B cell (primary cell): ENCODE measurements around the gene EIF2AK2. TPM values are rescaled to one million over a fixed set of nuclear protein-coding genes. Genes with fewer than 3 reads are reported as not detected.

Experiments used
- ATAC-seq: fragments of 200-7000 bp; cut with Tn5 transposase; one replicate; pipeline ENCODE4 v1.10.0; 2021; ENCODE audit warnings: low read depth, mild to moderate bottlenecking, moderate number of reproducible peaks, moderate library complexity
- CTCF ChIA-PET: fragments of 350-600 bp; sonication (Branson Sonifier 250); formaldehyde crosslinking; loops from one replicate; lab custom pipeline; 2021; ENCODE audit warnings: antibody characterized with exemption, inconsistent platforms; lab: Charles Lee
- POLR2A ChIA-PET: fragments of 350-600 bp; sonication (Branson Sonifier 250); formaldehyde crosslinking; loops from one replicate; lab custom pipeline; 2021; ENCODE audit warnings: antibody characterized with exemption; lab: Charles Lee
- DNase-seq: peaks from one replicate; pipeline ENCODE4 v3.0.0; 2013
- H2AFZ ChIP-seq: 2 replicates; pipeline ENCODE4 v1.6.1; 2012; ENCODE audit warnings: mild to moderate bottlenecking, low read depth, low read length; ENCODE audit not compliant: insufficient read depth, poor library complexity, severe bottlenecking
- H3K27ac ChIP-seq, 2 donors: 1 replicate in 1 of 2; 2 replicates in 1 of 2; pipeline ENCODE4 v1.5.1; 2012 to 2013; ENCODE audit warnings: low read length in 2 of 2, mild to moderate bottlenecking in 2 of 2, moderate library complexity in 1 of 2
- H3K27me3 ChIP-seq, 4 experiments: fragments of 200-600 bp in 1 of 4; sonication (generic) in 1 of 4; replicated peaks in 1 of 4; 1 replicate in 2 of 4; 2 replicates in 2 of 4; pipeline versions ENCODE4 v1.6.1 to v1.7.0; 2013 to 2016; ENCODE audit warnings: low read length in 3 of 4, mild to moderate bottlenecking in 2 of 4, mixed read lengths in 1 of 4, moderate library complexity in 1 of 4; ENCODE audit not compliant: insufficient read depth in 4 of 4, control insufficient read depth in 3 of 4; ENCODE audit errors: control extremely low read depth in 1 of 4
- H3K36me3 ChIP-seq, 2 experiments: replicated peaks in 1 of 2; 1 replicate in 1 of 2; 2 replicates in 1 of 2; pipeline versions ENCODE4 v1.6.1 to v1.7.1; 2013; ENCODE audit warnings: low read length in 1 of 2; ENCODE audit not compliant: insufficient read depth in 2 of 2, control insufficient read depth in 1 of 2; ENCODE audit errors: control extremely low read depth in 1 of 2, extremely low read depth in 1 of 2
- H3K4me1 ChIP-seq, 2 donors: fragments of 200-600 bp in 1 of 2; sonication (generic) in 1 of 2; 1 replicate in 1 of 2; 2 replicates in 1 of 2; pipeline versions ENCODE4 v1.5.1 to v1.6.1; 2013 to 2017; ENCODE audit warnings: low read length in 2 of 2; ENCODE audit not compliant: control insufficient read depth in 2 of 2, insufficient read depth in 2 of 2
- H3K4me2 ChIP-seq: replicated peaks from 2 replicates; pipeline ENCODE3; 2012; ENCODE audit warnings: mild to moderate bottlenecking, low read depth, low read length; ENCODE audit not compliant: poor library complexity, severe bottlenecking
- H3K4me3 ChIP-seq, 5 experiments: fragments of 200-600 bp in 1 of 5; sonication (generic) in 1 of 5; 1 replicate in 3 of 5; 2 replicates in 2 of 5; pipeline versions ENCODE4 v1.5.1 to v1.7.0; 2011 to 2016; ENCODE audit warnings: low read length in 4 of 5, mild to moderate bottlenecking in 4 of 5, low read depth in 2 of 5, control low read depth in 1 of 5, moderate library complexity in 1 of 5; ENCODE audit not compliant: insufficient read depth in 1 of 5; ENCODE audit errors: control extremely low read depth in 1 of 5, extremely low read depth in 1 of 5
- H3K79me2 ChIP-seq: fragments of 200-600 bp; sonication (generic); one replicate; pipeline ENCODE4 v1.6.0; 2016; ENCODE audit warnings: low read length; ENCODE audit not compliant: control insufficient read depth, insufficient read depth
- H3K9ac ChIP-seq: fragments of 200-600 bp; sonication (generic); 2 replicates; pipeline ENCODE4 v1.6.1; 2017; ENCODE audit warnings: mild to moderate bottlenecking, low read length, moderate library complexity
- H3K9me3 ChIP-seq, 3 donors: one replicate each; pipeline versions ENCODE4 v1.6.1 to v1.7.1; 2013; ENCODE audit warnings: low read length in 2 of 3; ENCODE audit not compliant: control insufficient read depth in 2 of 3, insufficient read depth in 1 of 3; ENCODE audit errors: control extremely low read depth in 1 of 3
- H4K20me1 ChIP-seq: 2 replicates; pipeline ENCODE4 v1.6.0; 2012; ENCODE audit warnings: mild to moderate bottlenecking, low read length; ENCODE audit not compliant: insufficient read depth, control insufficient read depth, poor library complexity, severe bottlenecking
- H3K27ac Mint-ChIP-seq: one replicate; pipeline ENCODE4 v1.8.0; 2021; ENCODE audit warnings: mixed read lengths
- H3K27me3 Mint-ChIP-seq: one replicate; pipeline ENCODE4 v1.8.0; 2021; ENCODE audit warnings: mixed read lengths
- H3K4me1 Mint-ChIP-seq: one replicate; pipeline ENCODE4 v1.8.0; 2021; ENCODE audit warnings: mixed read lengths
- H3K4me3 Mint-ChIP-seq: one replicate; pipeline ENCODE4 v1.8.0; 2021; ENCODE audit warnings: mixed read lengths
- H3K9me3 Mint-ChIP-seq: one replicate; pipeline ENCODE4 v1.8.0; 2022; ENCODE audit warnings: mixed read lengths; ENCODE audit not compliant: insufficient read depth
- CTCF ChIP-seq: fragments of 200-600 bp; IDR thresholded peaks from one replicate; pipeline ENCODE4 v1.8.0; 2022; ENCODE audit warnings: antibody characterized with exemption, mild to moderate bottlenecking
- EZH2 ChIP-seq: IDR thresholded peaks from 2 replicates; pipeline ENCODE4 v1.6.1; 2012; ENCODE audit warnings: borderline replicate concordance, low read depth, mild to moderate bottlenecking, moderate library complexity, low read length; ENCODE audit not compliant: insufficient read depth, poor library complexity, severe bottlenecking
- WGBS: methylation state at CpG from one replicate; pipeline ENCODE4 v1.1.5; 2013; ENCODE audit warnings: missing lambda C conversion rate; ENCODE audit not compliant: insufficient coverage; 5-methylcytosine and 5-hydroxymethylcytosine counted together
- intact Hi-C: fragments of 100-400 bp; cut with micrococcal nuclease; formaldehyde crosslinking; loops from one replicate; pipeline ENCODE4 v1.10.0; 2022
- polyA plus RNA-seq: library from polyadenylated mRNA; depleted of rRNA; stranded (reverse); fragments of >200 nt; gene quantifications from 2 replicates; pipeline ENCODE4 v1.2.3, GENCODE V29; 2012
- total RNA-seq, 2 donors: library from RNA; stranded (reverse); fragments of 120-200 nt in 1 of 2; gene quantifications; 1 replicate in 1 of 2; 2 replicates in 1 of 2; pipeline versions ENCODE4 v1.2.3 to v1.2.4, GENCODE V29; 2013 to 2022

The EIF2AK2 gene
- total and polyA plus RNA-seq, 2 donors (not counting 1 experiment from before 2014, with no cell fraction given): 6.5 to 36.9 TPM

DNA sequence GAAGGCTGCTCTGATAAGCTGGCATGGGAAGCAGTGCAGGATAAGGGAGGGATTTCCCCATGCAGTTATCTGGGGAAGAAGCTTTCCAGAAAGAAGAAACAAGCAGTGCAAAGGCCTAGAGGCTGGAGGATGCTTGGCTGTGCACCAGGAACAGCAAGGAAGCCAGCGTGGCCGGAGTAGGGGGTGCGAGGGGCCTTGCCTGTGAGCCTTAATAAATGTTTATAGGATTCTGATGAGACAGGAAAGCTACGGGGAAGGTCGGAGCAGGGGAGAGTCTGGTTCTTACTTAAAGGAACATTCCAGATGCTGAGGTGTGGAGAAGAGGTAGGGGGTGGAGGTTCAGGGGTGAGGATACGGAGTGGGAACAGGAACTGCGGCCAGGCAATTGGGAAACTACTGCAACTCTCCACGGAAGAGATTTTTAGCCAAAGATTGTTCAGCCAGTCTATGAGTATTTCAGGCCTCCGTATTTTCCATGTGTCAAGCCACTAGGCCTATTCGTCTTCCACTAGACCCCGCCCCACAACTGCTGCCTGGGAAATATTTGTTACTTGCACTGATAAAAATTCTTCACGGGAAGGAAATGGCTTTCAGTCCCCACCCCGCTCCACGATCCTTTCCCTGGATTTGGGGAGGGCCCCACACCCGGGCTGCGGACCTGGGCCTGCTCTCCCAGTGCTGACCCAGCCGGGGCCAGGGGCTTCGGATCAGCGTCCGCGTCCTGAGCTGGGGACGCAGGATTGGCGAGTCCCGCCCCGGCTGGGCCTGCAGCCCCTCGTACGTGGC is 516 bp downstream of the EIF2AK2 start:
- Histone ChIP-seq H3K4me2 (peak overlapping the region; percentile 89), H3K27me3 (no peaks in the 10 kb centered on the region), H3K4me1 (peaks cover 26 to 30% of the 10 kb centered on the region in 2 donors), H3K36me3 (no peaks in the 10 kb centered on the region), H3K27ac (peak overlapping the region; percentile 57 to 72), H2AFZ (peak overlapping the region; percentile 92), H3K79me2 (peaks cover 78% of the 10 kb centered on the region), H3K9me3 (peaks cover 0 to 4% (median 0%) of the 10 kb centered on the region in 3 donors), H4K20me1 (no peaks in the 10 kb centered on the region), H3K9ac (peak overlapping the region; percentile 88), H3K4me3 (peak overlapping the region; percentile 78 to 93 (median 80))
- no peaks in the 10 kb centered on the region for H3K9me3 Mint-ChIP-seq
- peak overlapping the region; percentile 93 for H3K27ac Mint-ChIP-seq
- peak; percentile 41 for DNase-seq
- TF ChIP-seq CTCF: no peak
- peak overlapping the region; percentile 96 for H3K4me3 Mint-ChIP-seq
- peak; percentile 9 for ATAC-seq
- ChIA-PET POLR2A (interaction anchor here (1.1 kb wide), 1 partner anchor 72 kb away, joined by 4 read pairs; the partner anchor contains the start of genes GPATCH11 and HEATR5B), CTCF (interaction anchor here (1.0 to 4.3 kb wide), 2 partner anchors 13 to 47 kb away, joined by 4 to 27 read pairs; no protein-coding TSS in a partner anchor)
- no peaks in the 10 kb centered on the region for H3K27me3 Mint-ChIP-seq
- intact Hi-C loops: loop anchor here (1.0 to 5.0 kb wide), 5 partner anchors 41 to 516 kb away; partner anchors contain the start of genes CDC42EP3, CEBPZ, CEBPZOS and GPATCH11
- WGBS: 3% methylated on average over 24 of the region's 27 CpGs
- H3K4me1 Mint-ChIP-seq: peaks cover 43% of the 10 kb centered on the region

DNA sequence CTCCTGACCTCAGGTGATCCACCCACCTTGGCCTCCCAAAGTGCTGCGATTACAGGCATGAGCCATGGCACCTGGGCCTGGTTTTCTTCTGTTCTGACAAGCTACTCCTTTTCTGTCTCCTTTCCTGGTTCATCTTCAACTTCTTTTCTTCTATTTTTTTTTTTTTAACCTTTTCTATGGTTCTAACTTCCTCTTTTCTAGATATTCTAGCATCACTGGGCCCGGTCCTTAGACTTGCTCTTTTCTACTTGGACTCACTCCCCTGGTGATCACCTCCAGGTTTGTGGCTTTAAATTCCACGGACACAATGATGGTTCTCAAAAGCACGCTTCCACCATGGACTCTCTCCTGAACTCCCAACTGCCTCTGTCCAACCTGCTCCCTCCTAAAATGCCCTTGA is 2.0 kb downstream of the EIF2AK2 start:
- Histone ChIP-seq H3K27ac (peak overlapping the region; percentile 7 to 72), H3K9ac (no peak overlapping the region), H3K4me2 (peak overlapping the region; percentile 89), H4K20me1 (no peaks in the 10 kb centered on the region), H3K79me2 (peaks cover 80% of the 10 kb centered on the region), H3K9me3 (peaks cover 0 to 4% (median 0%) of the 10 kb centered on the region in 3 donors), H3K4me1 (peaks cover 26 to 30% of the 10 kb centered on the region in 2 donors), H3K27me3 (no peaks in the 10 kb centered on the region), H3K36me3 (no peaks in the 10 kb centered on the region), H3K4me3 (no peak overlapping the region), H2AFZ (peak overlapping the region; percentile 92)
- Mint-ChIP-seq H3K4me1 (peaks cover 50% of the 10 kb centered on the region), H3K4me3 (peak overlapping the region; percentile 96), H3K27me3 (no peaks in the 10 kb centered on the region), H3K9me3 (no peaks in the 10 kb centered on the region), H3K27ac (peak overlapping the region; percentile 93)
- ATAC-seq (peak; percentile 9), DNase-seq (peak; percentile 57)
- POLR2A ChIA-PET: interaction anchor here (1.5 kb wide), 1 partner anchor 9 kb away, joined by 3 read pairs; no protein-coding TSS in a partner anchor
- 53% methylated on average over 4 of the region's 4 CpGs for WGBS
- CTCF ChIA-PET: interaction anchor here (4.3 kb wide), 1 partner anchor 14 kb away, joined by 27 read pairs; no protein-coding TSS in a partner anchor
- TF ChIP-seq CTCF (no peak), EZH2 (no peak)
- intact Hi-C loops: loop anchor here (5.0 kb wide), 2 partner anchors 43 to 518 kb away; partner anchors contain the start of genes CDC42EP3 and CEBPZOS
